Endothelial cell of umbilical vein (primary cell): Measurements from ENCODE around the gene TMEM132A. TPM values are rescaled to one million over a fixed set of nuclear protein-coding genes. Genes with fewer than 3 reads are reported as not detected.

Experiments used
- BruUV-seq: library from RNA; stranded (reverse); fragments of 400-500 nt; replicated peaks from 2 replicates; lab custom pipeline; 2021; lab: Mats Ljungman, UMichigan
- CTCF ChIA-PET: fragments of 300-600, 350-600 bp; sonication (Branson Sonifier 250); formaldehyde crosslinking; loops from one replicate; lab custom pipeline; 2021; ENCODE audit warnings: antibody characterized with exemption, inconsistent platforms; lab: Charles Lee
- POLR2A ChIA-PET: fragments of 300-600, 350-600 bp; sonication (Branson Sonifier 250); formaldehyde crosslinking; loops from one replicate; lab custom pipeline; 2021; ENCODE audit warnings: antibody characterized with exemption, inconsistent platforms; lab: Charles Lee
- DNase-seq: peaks from one replicate; pipeline ENCODE4 v3.0.0-alpha.2; 2011; ENCODE audit warnings: low read depth, low spot score
- FAIRE-seq: peaks from 2 replicates; lab custom pipeline; 2011; peaks lifted over from hg19 to GRCh38; lab: Jason Lieb, UNC
- H2AFZ ChIP-seq: 2 replicates; pipeline ENCODE4 v1.6.0; 2012; ENCODE audit warnings: low read depth, low read length, control low read depth, inconsistent platforms
- H3K27ac ChIP-seq: 2 replicates; pipeline ENCODE4 v1.5.1; 2011; ENCODE audit warnings: low read depth, mild to moderate bottlenecking, control low read depth, low read length, moderate library complexity; ENCODE audit not compliant: insufficient read depth
- H3K27me3 ChIP-seq, 2 experiments: 2 replicates each; pipeline versions ENCODE4 v1.6.0 to v1.6.1; 2011; ENCODE audit warnings: low read length in 2 of 2, mixed read lengths in 1 of 2; ENCODE audit not compliant: control insufficient read depth in 2 of 2, insufficient read depth in 2 of 2
- H3K36me3 ChIP-seq, 2 experiments: 2 replicates in 1 of 2; 3 replicates in 1 of 2; pipeline ENCODE4 v1.5.1; 2011; ENCODE audit warnings: low read length in 2 of 2, mild to moderate bottlenecking in 1 of 2, moderate library complexity in 1 of 2; ENCODE audit not compliant: control insufficient read depth in 2 of 2, insufficient read depth in 2 of 2; ENCODE audit errors: extremely low read depth in 1 of 2
- H3K4me1 ChIP-seq: 3 replicates; pipeline ENCODE4 v1.5.1; 2011; ENCODE audit warnings: mild to moderate bottlenecking, low read length; ENCODE audit not compliant: control insufficient read depth, insufficient read depth; ENCODE audit errors: extremely low read depth
- H3K4me2 ChIP-seq: 2 replicates; pipeline ENCODE4 v1.6.1; 2011; ENCODE audit warnings: low read length, control low read depth, mixed read lengths; ENCODE audit not compliant: insufficient read depth
- H3K4me3 ChIP-seq, 3 experiments: fragments of 200-600 bp in 1 of 3; sonication (generic), shearing (Covaris generic) in 1 of 3; replicated peaks in 1 of 3; 2 replicates each; pipeline ENCODE4 v1.5.1; 2011 to 2016; ENCODE audit warnings: control low read depth in 3 of 3, low read length in 3 of 3, mild to moderate bottlenecking in 2 of 3, inconsistent platforms in 1 of 3, low read depth in 1 of 3, moderate library complexity in 1 of 3; ENCODE audit not compliant: insufficient read depth in 1 of 3
- H3K79me2 ChIP-seq: 2 replicates; pipeline ENCODE4 v1.6.0; 2012; ENCODE audit warnings: low read length, inconsistent platforms; ENCODE audit not compliant: control insufficient read depth, insufficient read depth
- H3K9ac ChIP-seq: replicated peaks from 2 replicates; pipeline ENCODE3; 2011; ENCODE audit warnings: low read length, control low read depth; ENCODE audit not compliant: insufficient read depth; ENCODE audit errors: extremely low read depth
- H3K9me1 ChIP-seq: replicated peaks from 3 replicates; pipeline ENCODE4 v1.6.0; 2011; ENCODE audit warnings: mild to moderate bottlenecking, low read length; ENCODE audit not compliant: control insufficient read depth, insufficient read depth; ENCODE audit errors: extremely low read depth
- H3K9me3 ChIP-seq: replicated peaks from 2 replicates; pipeline ENCODE4 v1.5.1; 2012; ENCODE audit warnings: low read length, inconsistent platforms; ENCODE audit not compliant: control insufficient read depth, insufficient read depth
- H4K20me1 ChIP-seq: replicated peaks from 2 replicates; pipeline ENCODE3; 2011; ENCODE audit warnings: mild to moderate bottlenecking, low read length; ENCODE audit not compliant: control insufficient read depth, insufficient read depth; ENCODE audit errors: extremely low read depth
- FOS ChIP-seq: IDR thresholded peaks from 2 replicates; pipeline ENCODE4 v1.6.1; 2011; ENCODE audit warnings: mild to moderate bottlenecking, low read length, moderate library complexity, borderline replicate concordance; ENCODE audit not compliant: insufficient read depth
- JUN ChIP-seq: IDR thresholded peaks from 2 replicates; pipeline ENCODE4 v1.6.1; 2011; ENCODE audit warnings: borderline replicate concordance, low read depth; ENCODE audit not compliant: insufficient read length, insufficient read depth
- MYC ChIP-seq: IDR thresholded peaks from one replicate; pipeline ENCODE4 v1.6.1; 2011; ENCODE audit warnings: mild to moderate bottlenecking, low read depth, low read length
- POLR2AphosphoS5 ChIP-seq: IDR thresholded peaks from 2 replicates; pipeline ENCODE4 v1.6.1; 2012; ENCODE audit warnings: low read depth, mild to moderate bottlenecking, control low read depth, low read length, moderate library complexity; ENCODE audit not compliant: insufficient read depth
- dilution Hi-C: fragments of 300-500 bp; cut with MboI; formaldehyde crosslinking; loops from one replicate; pipeline ENCODE4 v1.15.0; 2019; ENCODE audit warnings: low sequenced_read_pairs; ENCODE audit not compliant: extremely low pct_ligation_motif_present
- intact Hi-C: fragments of 100-400 bp; cut with micrococcal nuclease; formaldehyde crosslinking; loops from one replicate; pipeline ENCODE4 v1.10.0; 2022
- polyA plus RNA-seq, 4 experiments: library from polyadenylated mRNA; depleted of rRNA in 3 of 4; stranded (reverse) in 3 of 4; unstranded in 1 of 4; fragments of >200 nt; gene quantifications; 2 replicates each; pipeline versions ENCODE4 v1.2.1 to v1.2.3, GENCODE V29; 2011 to 2012; ENCODE audit warnings: missing spikeins in 1 of 4
- total RNA-seq: library from RNA; stranded (reverse); gene quantifications from 2 replicates; pipeline ENCODE4 v1.2.3, GENCODE V29; 2021

Gene TMEM132A
- total and polyA plus RNA-seq, 2 donors (not counting 3 experiments of a cell fraction or from before 2014, with no cell fraction given) = 74.3 to 106 TPM

DNA sequence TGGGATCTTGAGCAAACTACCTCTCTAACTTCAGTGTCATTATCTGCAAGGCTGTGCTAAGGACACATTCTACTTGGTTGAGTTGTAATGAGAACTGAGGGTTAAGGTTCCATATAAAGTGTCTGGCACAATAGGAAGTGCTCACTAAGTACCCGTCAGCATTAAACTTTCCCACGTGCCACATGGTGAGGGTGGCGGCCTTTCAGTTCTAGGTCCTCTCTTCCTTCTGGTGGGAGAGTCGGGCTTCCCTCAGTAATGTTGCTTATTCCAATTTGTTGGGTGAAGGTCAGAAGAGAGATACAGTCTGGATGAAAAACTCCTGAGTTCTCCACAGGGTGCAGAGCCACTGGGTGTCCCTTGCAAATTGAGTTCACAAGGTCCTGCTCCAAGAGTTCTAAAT lies 42.6 kb downstream of the TMEM132A start:
- H3K9me1 ChIP-seq = no peaks in the 10 kb centered on the region
- no TSS peak for BruUV-seq
- dilution Hi-C loops = no loop called here
- intact Hi-C loops = no loop called here
- no peaks in the 10 kb centered on the region for H3K4me1 ChIP-seq
- no peak overlapping the region for H3K27ac ChIP-seq
- no peak overlapping the region for H3K4me3 ChIP-seq
- ChIA-PET CTCF (interaction anchor here (1.0 kb wide), 1 partner anchor 207 kb away, joined by 3 read pairs; no protein-coding TSS in a partner anchor), POLR2A (no interaction called here)
- no peaks in the 10 kb centered on the region for H3K36me3 ChIP-seq
- H3K9ac ChIP-seq = no peak overlapping the region
- H3K4me2 ChIP-seq = no peak overlapping the region
- DNase-seq (no peak), FAIRE-seq (no peak)
- H4K20me1 ChIP-seq = no peaks in the 10 kb centered on the region
- H3K79me2 ChIP-seq = no peaks in the 10 kb centered on the region
- TF ChIP-seq JUN (no peak), POLR2AphosphoS5 (no peak)
- H3K27me3 ChIP-seq = peaks cover 2 to 14% of the 10 kb centered on the region in 2 experiments
- H2AFZ ChIP-seq = no peak overlapping the region
- H3K9me3 ChIP-seq = no peaks in the 10 kb centered on the region

DNA sequence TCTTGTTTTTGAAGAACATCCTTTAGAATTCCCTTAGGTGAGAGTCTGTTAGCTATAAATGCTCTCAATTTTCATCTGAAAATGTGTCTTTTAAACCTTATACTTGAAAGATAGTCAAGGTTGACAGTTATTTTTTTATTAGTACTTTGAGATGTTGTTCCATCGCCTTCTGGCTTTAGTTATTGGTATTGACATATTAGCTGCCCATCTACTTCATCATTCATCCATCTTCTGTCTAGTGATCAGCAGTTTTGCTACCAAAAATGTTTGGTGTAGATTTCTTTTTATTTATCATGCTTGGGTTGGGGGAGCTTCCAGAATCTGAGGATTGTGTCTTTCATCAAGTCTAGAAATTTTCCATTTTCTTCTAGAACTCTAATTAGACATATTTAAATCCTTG lies 44.0 kb downstream of the TMEM132A start:
- ChIA-PET POLR2A (no interaction called here), CTCF (interaction anchor here (0.7 kb wide), 1 partner anchor 25 kb away, joined by 3 read pairs; no protein-coding TSS in a partner anchor)
- Histone ChIP-seq H4K20me1 (no peaks in the 10 kb centered on the region), H3K4me1 (no peaks in the 10 kb centered on the region), H3K27ac (no peak overlapping the region), H3K9ac (no peak overlapping the region), H3K27me3 (peaks cover 3 to 8% of the 10 kb centered on the region in 2 experiments), H3K9me1 (no peaks in the 10 kb centered on the region), H3K79me2 (no peaks in the 10 kb centered on the region), H3K36me3 (no peaks in the 10 kb centered on the region), H3K4me2 (no peak overlapping the region), H3K9me3 (no peaks in the 10 kb centered on the region), H2AFZ (no peak overlapping the region), H3K4me3 (no peak overlapping the region)
- dilution Hi-C loops (no loop called here), intact Hi-C loops (no loop called here)
- TF ChIP-seq FOS (no peak), MYC (no peak)
- DNase-seq = no peak
- no peak for FAIRE-seq
- BruUV-seq = no TSS peak
